HepG2 (cell line): ENCODE measurements around the gene ASMT. TPM values are rescaled to one million over a fixed set of nuclear protein-coding genes. Genes with fewer than 3 reads are reported as not detected.

Experiments used
- CCAR2 ChIP-seq: fragments of 200-400 bp; formaldehyde crosslinking; optimal IDR thresholded peaks from 2 replicates; pipeline ENCODE3; 2018; ENCODE audit warnings: low read depth, mild to moderate bottlenecking, low read length, moderate library complexity
- KAT7 ChIP-seq: IDR thresholded peaks from 2 replicates; pipeline ENCODE4 v1.6.1; 2018; ENCODE audit warnings: borderline replicate concordance, missing compliant biosample characterization
- KDM6A ChIP-seq: IDR thresholded peaks from 2 replicates; pipeline ENCODE4 v1.6.1; 2016; ENCODE audit warnings: low read depth
- NFE2L1 ChIP-seq: sonication (generic); formaldehyde crosslinking; IDR thresholded peaks from 2 replicates; pipeline ENCODE4 v1.4.0; 2020; ENCODE audit warnings: missing genetic modification reagents, mild to moderate bottlenecking, borderline replicate concordance
- SUZ12 ChIP-seq: fragments of 150-350 bp; IDR thresholded peaks from 2 replicates; pipeline ENCODE4 v1.6.1; 2014; ENCODE audit warnings: low read depth, low read length
- TP53 ChIP-seq: sonication (generic); formaldehyde crosslinking; conservative IDR thresholded peaks from 2 replicates; pipeline ENCODE4 v1.4.0; 2020; ENCODE audit warnings: missing genetic modification reagents
- ZNF589 ChIP-seq: sonication (generic); formaldehyde crosslinking; conservative IDR thresholded peaks from 2 replicates; pipeline ENCODE4 v1.8.0; 2022; ENCODE audit warnings: mild to moderate bottlenecking, moderate library complexity, missing genetic modification reagents
- polyA plus RNA-seq, 8 experiments: library from polyadenylated mRNA; depleted of rRNA in 3 of 8; stranded (reverse) in 7 of 8; unstranded in 1 of 8; fragments of >200 nt; fragmentation: Illumina TruSeq in 4 of 8; extraction: Trizol in 4 of 8; gene quantifications; 2 replicates each; pipeline versions ENCODE4 v1.2.1 to v1.2.3, GENCODE V29; 2011 to 2016; ENCODE audit warnings: low read depth in 4 of 8, missing spikeins in 1 of 8, mixed read lengths in 1 of 8; ENCODE audit not compliant: insufficient read depth in 1 of 8
- total RNA-seq, 5 experiments: library from RNA; depleted of rRNA; stranded (reverse); fragments of >200 nt; fragmentation: Illumina TruSeq; extraction: Trizol; gene quantifications; 2 replicates each; pipeline ENCODE4 v1.2.3, GENCODE V29; 2016; ENCODE audit warnings: low read depth in 1 of 5
- TF ChIP-seq, protein P1 (sequence below): sonication (generic); formaldehyde crosslinking; IDR thresholded peaks from 2 replicates; pipeline ENCODE4 v1.4.0; 2020; ENCODE audit warnings: missing genetic modification reagents
- TF ChIP-seq, protein P2 (sequence below): sonication (generic); formaldehyde crosslinking; IDR thresholded peaks from 2 replicates; pipeline ENCODE4 v1.4.0; 2020; ENCODE audit warnings: missing genetic modification reagents, borderline replicate concordance
- TF ChIP-seq, protein P3 (sequence below): sonication (generic); formaldehyde crosslinking; IDR thresholded peaks from 2 replicates; pipeline ENCODE4 v1.5.1; 2020; ENCODE audit warnings: missing genetic modification reagents, mild to moderate bottlenecking, borderline replicate concordance
- TF ChIP-seq, protein P4 (sequence below): sonication (generic); formaldehyde crosslinking; IDR thresholded peaks from one replicate; pipeline ENCODE4 v1.5.1; 2020; ENCODE audit warnings: mild to moderate bottlenecking, missing genetic modification reagents; ENCODE audit errors: not compliant biosample characterization

ASMT gene
- total and polyA plus RNA-seq, 2 of the 13 experiments (the other 11 are each of a cell fraction or from before 2014, with no cell fraction given): 0.04 TPM; not detected in 1

DNA sequence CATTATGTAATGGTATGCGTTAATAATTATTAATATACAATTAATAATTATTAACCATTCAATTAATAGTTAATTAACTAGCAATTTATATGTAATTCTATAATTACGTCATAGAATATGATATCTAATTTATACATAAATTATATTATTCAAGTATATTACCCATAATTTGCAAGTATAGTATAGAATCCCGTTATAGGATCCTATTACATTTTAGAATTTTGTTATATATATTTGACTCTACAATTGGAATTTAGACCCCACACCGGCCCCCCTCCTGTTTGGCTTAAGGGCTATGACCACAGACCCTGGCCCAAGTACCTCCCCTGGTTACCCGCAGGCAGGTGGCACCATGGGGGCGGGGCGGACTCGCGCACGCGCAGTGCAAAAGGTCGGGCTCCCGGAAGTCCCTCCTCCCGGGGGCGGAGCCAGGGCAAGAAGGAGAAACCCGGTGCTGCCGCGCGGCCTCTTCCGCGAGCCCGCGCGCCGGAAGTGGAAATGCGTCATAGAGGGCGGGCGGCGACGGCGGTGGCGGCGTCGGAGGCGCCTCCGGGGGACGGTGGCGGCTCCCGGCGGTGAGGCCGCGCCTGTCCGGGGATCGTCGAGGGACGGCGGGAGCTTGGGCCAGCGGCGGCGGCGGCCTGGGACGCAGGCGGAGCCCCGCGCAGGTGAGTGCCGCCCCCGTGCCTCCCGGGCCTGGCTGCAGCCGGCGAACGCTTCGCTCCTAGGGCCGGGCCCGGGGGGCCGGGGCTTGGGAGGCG is 23.6 kb upstream of the ASMT start, which contains the start of gene AKAP17A (continued):
- no peak for TF ChIP-seq CCAR2
- TF ChIP-seq, protein P1, sequence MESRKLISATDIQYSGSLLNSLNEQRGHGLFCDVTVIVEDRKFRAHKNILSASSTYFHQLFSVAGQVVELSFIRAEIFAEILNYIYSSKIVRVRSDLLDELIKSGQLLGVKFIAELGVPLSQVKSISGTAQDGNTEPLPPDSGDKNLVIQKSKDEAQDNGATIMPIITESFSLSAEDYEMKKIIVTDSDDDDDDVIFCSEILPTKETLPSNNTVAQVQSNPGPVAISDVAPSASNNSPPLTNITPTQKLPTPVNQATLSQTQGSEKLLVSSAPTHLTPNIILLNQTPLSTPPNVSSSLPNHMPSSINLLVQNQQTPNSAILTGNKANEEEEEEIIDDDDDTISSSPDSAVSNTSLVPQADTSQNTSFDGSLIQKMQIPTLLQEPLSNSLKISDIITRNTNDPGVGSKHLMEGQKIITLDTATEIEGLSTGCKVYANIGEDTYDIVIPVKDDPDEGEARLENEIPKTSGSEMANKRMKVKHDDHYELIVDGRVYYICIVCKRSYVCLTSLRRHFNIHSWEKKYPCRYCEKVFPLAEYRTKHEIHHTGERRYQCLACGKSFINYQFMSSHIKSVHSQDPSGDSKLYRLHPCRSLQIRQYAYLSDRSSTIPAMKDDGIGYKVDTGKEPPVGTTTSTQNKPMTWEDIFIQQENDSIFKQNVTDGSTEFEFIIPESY: no peak
- no peak for TF ChIP-seq NFE2L1 (CRISPR knock-in tag)
- no peak for TF ChIP-seq TP53 (CRISPR knock-in tag)
- TF ChIP-seq, protein P2, sequence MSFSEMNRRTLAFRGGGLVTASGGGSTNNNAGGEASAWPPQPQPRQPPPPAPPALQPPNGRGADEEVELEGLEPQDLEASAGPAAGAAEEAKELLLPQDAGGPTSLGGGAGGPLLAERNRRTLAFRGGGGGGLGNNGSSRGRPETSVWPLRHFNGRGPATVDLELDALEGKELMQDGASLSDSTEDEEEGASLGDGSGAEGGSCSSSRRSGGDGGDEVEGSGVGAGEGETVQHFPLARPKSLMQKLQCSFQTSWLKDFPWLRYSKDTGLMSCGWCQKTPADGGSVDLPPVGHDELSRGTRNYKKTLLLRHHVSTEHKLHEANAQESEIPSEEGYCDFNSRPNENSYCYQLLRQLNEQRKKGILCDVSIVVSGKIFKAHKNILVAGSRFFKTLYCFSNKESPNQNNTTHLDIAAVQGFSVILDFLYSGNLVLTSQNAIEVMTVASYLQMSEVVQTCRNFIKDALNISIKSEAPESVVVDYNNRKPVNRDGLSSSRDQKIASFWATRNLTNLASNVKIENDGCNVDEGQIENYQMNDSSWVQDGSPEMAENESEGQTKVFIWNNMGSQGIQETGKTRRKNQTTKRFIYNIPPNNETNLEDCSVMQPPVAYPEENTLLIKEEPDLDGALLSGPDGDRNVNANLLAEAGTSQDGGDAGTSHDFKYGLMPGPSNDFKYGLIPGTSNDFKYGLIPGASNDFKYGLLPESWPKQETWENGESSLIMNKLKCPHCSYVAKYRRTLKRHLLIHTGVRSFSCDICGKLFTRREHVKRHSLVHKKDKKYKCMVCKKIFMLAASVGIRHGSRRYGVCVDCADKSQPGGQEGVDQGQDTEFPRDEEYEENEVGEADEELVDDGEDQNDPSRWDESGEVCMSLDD (CRISPR knock-in tag): no peak
- TF ChIP-seq, protein P3, sequence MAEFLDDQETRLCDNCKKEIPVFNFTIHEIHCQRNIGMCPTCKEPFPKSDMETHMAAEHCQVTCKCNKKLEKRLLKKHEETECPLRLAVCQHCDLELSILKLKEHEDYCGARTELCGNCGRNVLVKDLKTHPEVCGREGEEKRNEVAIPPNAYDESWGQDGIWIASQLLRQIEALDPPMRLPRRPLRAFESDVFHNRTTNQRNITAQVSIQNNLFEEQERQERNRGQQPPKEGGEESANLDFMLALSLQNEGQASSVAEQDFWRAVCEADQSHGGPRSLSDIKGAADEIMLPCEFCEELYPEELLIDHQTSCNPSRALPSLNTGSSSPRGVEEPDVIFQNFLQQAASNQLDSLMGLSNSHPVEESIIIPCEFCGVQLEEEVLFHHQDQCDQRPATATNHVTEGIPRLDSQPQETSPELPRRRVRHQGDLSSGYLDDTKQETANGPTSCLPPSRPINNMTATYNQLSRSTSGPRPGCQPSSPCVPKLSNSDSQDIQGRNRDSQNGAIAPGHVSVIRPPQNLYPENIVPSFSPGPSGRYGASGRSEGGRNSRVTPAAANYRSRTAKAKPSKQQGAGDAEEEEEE: no peak
- no peak; the same call in 1 of the 2 replicates for TF ChIP-seq KAT7 (CRISPR knock-in tag)
- TF ChIP-seq, protein P4, sequence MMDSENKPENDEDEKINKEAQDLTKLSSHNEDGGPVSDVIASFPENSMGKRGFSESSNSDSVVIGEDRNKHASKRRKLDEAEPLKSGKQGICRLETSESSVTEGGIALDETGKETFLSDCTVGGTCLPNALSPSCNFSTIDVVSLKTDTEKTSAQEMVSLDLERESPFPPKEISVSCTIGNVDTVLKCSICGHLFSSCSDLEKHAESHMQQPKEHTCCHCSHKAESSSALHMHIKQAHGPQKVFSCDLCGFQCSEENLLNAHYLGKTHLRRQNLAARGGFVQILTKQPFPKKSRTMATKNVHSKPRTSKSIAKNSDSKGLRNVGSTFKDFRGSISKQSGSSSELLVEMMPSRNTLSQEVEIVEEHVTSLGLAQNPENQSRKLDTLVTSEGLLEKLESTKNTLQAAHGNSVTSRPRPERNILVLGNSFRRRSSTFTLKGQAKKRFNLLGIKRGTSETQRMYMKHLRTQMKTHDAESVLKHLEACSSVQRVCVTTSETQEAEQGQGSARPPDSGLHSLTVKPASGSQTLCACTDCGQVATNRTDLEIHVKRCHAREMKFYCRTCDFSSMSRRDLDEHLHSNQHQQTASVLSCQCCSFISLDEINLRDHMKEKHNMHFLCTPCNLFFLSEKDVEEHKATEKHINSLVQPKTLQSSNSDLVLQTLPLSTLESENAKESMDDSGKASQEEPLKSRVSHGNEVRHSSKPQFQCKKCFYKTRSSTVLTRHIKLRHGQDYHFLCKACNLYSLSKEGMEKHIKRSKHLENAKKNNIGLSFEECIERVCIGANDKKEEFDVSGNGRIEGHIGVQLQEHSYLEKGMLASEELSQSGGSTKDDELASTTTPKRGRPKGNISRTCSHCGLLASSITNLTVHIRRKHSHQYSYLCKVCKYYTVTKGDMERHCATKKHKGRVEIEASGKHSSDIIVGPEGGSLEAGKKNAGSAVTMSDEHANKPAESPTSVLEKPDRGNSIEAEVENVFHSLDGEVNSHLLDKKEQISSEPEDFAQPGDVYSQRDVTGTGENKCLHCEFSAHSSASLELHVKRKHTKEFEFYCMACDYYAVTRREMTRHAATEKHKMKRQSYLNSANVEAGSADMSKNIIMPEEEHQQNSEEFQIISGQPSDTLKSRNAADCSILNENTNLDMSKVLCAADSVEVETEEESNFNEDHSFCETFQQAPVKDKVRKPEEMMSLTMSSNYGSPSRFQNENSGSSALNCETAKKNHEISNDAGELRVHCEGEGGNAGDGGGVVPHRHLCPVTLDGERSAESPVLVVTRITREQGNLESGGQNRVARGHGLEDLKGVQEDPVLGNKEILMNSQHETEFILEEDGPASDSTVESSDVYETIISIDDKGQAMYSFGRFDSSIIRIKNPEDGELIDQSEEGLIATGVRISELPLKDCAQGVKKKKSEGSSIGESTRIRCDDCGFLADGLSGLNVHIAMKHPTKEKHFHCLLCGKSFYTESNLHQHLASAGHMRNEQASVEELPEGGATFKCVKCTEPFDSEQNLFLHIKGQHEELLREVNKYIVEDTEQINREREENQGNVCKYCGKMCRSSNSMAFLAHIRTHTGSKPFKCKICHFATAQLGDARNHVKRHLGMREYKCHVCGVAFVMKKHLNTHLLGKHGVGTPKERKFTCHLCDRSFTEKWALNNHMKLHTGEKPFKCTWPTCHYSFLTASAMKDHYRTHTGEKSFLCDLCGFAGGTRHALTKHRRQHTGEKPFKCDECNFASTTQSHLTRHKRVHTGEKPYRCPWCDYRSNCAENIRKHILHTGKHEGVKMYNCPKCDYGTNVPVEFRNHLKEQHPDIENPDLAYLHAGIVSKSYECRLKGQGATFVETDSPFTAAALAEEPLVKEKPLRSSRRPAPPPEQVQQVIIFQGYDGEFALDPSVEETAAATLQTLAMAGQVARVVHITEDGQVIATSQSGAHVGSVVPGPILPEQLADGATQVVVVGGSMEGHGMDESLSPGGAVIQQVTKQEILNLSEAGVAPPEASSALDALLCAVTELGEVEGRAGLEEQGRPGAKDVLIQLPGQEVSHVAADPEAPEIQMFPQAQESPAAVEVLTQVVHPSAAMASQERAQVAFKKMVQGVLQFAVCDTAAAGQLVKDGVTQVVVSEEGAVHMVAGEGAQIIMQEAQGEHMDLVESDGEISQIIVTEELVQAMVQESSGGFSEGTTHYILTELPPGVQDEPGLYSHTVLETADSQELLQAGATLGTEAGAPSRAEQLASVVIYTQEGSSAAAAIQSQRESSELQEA: no peak
- no peak for TF ChIP-seq ZNF589 (CRISPR knock-in tag)
- TF ChIP-seq SUZ12: no peak
- TF ChIP-seq KDM6A (CRISPR knock-in tag): no peak
